NCI-H1105 treated with DMSO at 0.1 percent for 48 hours (cell line): ENCODE results near the gene PUS1.

ENCODE experiments used
- DNase-seq: peaks from one replicate; lab custom pipeline; 2025; lab: John Stamatoyannopoulos, UW

PUS1 gene

DNA sequence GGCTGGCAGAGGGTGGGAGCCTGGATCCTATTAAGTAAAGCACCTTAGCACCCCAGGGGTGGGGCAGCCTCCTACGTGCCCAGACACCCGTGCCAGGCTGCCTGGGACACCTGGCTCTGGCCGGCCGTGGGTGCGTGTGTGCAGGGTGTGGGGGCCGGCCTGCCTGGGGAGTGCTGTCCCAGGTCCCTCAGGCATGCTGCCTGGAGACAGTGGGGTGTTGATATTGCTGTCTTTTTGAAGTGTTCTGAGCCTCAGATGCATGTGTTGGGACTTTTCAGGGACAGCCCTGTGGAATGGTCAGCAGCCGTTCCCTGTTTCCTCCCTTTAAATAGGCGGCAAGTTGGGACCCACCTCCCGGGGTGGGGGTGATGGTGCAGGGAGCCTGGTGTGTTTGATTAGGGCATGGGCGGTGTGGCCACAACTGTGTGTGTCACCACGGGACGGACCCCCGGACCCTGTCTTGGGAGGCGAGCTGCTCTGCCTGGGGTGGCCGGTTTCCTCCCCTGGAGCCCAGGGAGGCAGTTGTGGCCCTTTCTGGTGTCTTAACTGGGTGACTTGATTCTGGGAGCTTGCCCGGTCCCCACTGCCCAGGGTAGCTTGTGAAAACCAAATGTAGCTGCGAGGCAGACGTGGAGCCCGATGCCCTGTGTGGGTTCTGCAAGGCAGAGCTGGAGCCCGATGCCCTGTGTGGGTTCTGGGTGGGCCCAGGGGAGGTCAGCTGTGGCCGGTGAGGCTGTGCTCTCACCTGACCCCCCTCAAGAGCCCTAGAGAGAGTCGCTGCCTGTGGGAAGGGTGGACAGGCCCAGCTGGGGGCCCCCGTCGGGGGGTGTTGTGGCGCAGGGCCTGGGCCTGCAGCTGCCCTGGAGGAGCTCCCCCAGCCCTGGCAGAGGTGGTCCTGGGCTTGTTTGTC, 26.5 kb upstream of the PUS1 start:
- no peak for DNase-seq

DNA sequence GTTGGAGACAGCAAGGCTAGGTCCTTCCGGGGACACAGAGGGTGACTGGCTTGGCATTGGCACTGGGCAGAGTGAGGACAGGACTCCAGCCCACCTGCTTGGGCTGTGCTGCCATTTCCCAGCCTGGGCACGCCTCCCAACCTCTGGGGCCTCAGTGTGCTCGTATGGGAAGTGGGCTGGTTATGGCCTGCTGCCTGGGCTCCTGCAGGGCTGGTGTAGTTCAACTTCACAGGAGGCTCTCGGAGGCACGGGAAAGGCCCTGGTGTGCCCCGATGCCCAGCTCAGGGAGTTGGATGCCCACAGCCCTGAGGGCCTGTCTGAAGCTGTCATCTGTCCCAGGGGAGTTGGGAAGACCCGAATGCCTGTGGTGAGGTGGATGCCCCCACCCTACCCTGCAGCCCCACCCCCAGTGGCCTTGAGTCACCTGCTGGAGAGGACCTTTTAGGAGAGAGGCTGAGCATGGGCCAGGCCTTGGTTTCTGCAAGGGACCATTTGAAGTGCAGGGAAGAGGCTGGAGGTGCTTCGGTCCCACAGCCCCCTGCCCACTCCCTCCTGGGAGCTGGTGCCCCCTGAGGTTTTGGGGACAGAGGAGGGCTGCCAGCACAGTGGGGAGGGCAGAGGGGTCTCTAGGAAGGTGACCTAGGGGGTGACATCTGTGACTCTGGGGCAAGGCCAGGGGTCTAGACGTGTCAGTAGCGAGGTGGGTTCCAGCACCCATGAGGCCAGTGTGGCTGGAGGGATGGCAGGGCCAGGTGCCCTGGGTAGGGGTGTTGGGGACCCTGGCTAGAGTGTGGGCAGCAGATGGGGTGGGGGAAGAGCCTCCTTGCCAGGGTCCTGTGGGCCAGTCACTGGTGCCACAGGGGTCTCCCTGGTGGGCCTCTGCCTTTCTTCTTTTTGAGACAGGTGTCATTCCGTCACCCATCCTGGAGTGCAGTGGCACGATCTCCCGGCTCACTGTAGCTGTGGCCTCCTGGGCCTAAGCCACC, 25.5 kb upstream of the PUS1 start:
- DNase-seq = no peak

DNA sequence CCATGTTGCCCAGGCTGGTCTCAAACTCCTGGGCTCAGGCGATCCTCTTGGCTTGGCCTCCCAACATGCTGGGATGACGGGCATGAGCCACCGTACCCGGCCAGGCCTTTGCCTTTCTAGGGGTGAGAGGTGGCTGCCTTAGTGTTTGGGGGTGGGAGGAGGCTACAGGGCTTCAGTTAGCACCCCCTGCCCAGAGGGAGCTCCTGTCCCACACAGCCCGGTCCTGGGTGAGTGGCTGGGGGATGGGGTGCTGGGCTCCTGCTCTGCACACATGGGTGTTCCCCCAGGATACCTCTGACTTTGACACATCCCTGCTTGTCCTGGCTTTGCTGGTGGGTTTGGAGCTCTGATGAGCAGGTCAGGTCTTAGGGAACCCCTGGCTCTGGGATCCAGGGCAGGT, 24.7 kb upstream of the PUS1 start:
- no peak for DNase-seq

DNA sequence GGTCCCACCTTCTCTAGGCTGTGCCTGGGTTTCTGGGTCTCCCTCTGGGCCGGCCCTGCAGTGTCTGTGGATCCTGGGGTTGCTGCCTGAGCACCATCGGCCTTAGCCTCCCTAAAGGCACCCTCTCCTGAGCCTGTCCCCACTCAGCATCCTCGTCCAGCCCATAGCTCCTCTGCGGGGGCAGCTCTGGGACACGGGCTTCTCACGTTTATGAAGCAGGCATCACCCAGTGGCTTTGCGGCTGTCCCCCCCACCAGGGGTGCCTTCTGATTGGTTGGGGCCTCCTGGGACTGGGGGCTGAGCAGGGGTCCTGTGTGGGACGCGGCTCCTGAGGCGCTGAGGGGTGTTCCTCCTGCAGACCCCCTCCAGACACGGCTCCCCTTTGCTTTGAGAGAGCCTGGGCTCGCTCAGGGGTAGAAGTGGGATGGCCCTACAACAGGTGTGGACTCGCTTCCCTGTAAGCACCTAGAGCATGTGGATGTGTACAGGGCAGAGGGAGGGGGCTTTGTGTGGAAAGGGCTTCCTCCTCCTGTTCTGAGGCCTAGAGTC, 23.9 kb upstream of the PUS1 start:
- no peak for DNase-seq

DNA sequence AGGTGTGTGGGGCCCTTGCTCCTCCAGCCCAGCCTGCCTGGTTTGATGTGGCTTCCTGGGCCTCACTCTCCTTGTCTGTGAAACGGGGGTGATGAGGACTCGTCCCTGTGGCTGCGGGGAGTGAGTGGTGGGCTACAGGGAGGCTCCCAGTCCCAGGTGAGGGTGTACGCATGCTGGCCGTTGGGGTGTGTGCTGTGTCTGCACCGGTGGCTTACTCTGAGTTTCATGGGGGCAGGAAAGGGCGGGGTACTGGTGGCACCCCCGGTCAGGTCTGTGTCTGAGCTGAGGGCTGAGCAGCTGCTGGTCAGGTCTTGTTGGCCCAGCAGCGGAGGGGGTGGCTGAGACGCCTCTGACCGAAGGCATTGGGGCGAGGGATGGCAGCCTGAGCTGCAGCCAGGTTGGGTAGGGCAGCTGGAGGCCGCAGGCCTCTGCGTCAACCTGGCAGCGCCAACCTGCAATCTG, 23.4 kb upstream of the PUS1 start:
- DNase-seq = no peak

DNA sequence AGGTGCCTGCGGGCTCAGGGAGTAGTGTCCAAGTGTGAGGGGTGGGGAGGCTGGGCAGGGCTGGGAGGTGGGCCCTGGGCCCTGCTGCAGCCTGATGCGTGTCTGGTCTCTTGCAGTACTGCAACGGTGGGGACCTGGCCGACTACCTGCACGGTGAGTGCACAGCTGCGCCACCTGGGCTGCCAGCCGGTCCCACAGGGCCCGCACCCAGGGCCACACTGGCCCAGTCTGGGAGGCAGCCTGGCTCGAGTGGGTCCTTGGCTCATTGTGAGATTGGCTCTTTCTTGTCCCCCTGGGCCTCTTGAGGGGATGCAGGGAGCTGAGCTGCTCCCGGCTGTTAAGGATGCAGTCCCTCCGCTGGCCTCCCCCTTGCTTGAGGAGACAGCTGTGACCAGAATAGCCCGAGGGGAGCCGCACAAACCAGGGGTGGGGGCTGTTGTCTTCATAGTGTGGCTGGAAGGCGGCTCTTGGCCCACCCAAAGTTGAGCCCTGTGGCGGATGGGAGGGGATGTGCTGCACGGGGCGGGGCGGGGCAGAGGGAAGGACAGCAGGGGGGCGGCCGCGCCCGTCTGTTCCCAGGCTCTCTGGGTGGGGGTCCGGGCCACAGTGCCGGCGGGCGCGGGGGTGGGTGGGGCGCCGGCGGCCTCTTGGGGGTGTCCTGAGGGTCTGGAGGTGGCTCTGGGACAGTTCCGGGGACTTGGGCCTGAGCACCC, 21.5 kb upstream of the PUS1 start:
- no peak for DNase-seq

DNA sequence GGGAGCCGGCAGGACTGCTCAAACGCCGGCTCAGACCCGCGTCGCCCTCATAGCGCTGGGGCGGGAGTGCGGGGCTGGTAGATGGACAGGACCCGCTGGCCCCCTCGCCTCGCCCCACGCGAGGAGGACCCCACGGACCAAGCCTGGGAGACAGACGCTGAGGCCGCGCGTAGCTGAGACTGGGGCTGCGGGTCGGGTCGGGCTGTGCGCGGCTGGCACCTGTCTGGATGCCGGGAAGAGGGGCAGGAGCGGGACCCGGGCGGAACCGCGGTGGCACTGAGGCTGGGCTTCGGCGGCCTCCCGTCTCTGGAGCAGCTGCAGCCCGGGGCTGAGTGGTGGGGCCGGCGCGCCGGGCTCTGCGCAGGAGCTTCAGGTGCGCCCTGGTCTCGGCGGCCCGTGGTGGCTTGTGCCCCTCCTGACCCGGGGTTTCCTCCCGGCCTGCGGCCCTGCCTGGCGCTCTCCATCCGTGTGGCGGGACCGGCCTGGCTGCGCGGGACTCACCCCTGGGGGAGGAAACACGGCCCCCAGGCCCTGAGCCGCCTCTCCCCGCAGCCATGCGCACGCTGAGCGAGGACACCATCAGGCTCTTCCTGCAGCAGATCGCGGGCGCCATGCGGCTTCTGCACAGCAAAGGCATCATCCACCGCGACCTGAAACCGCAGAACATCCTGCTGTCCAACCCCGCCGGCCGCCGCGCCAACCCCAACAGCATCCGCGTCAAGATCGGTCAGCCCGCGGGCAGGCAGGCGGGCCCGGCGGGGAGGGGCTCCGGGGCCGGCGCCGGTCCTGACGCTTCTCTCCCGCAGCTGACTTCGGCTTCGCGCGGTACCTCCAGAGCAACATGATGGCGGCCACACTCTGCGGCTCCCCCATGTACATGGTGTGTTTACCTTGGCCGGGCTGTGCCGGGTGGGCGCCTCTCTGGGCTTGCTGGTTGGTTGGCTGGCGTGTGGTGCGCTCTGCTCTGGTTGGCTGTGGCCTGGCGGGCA, 20.7 kb upstream of the PUS1 start:
- no peak for DNase-seq

DNA sequence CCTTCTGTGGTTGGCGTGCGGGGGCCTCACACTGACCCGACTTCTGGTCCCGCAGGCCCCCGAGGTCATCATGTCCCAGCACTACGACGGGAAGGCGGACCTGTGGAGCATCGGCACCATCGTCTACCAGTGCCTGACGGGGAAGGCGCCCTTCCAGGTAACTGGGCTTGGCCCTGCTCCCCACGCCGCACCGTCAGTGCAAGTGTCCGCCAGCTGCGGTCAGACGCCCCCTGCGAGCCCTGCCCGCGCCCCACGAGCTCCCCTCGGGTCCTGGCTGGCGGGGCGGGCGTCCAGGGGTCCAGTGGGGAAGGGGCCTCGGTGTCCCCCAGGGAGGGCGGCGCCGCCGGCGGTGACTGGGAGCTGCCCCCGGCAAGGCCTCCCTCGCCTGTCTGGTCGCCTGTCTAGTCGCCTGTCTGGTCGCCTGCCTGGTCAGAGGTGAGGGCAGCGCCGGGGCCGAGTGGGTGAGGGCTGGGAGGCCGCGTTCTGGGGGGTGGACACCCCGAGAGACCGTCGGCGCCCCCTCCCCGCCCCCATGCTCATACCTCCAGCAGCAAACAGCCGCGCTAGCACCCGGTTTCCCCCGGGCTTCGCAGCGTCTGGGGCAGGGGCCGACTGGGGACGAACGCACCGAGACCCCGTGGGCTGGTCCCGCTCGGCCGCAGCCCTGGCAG, 19.9 kb upstream of the PUS1 start:
- DNase-seq = no peak

DNA sequence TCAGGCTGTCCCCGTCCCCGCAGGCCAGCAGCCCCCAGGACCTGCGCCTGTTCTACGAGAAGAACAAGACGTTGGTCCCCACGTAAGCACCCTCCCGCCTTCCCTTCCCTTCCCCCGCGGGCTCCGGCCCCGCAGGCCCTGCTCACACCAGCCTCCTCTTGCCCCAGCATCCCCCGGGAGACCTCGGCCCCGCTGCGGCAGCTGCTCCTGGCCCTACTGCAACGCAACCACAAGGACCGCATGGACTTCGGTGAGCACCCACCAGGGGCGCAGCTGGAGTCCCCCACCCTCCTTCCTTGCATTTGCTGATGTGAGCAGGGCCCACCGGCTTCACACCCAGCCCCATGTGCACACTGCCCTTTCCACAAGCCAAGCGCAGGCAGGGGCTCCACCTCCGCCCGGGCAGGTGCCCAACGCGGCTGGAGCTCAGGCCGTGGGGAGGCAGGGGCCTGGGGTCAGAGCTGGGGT, 19.3 kb upstream of the PUS1 start:
- DNase-seq = no peak

DNA sequence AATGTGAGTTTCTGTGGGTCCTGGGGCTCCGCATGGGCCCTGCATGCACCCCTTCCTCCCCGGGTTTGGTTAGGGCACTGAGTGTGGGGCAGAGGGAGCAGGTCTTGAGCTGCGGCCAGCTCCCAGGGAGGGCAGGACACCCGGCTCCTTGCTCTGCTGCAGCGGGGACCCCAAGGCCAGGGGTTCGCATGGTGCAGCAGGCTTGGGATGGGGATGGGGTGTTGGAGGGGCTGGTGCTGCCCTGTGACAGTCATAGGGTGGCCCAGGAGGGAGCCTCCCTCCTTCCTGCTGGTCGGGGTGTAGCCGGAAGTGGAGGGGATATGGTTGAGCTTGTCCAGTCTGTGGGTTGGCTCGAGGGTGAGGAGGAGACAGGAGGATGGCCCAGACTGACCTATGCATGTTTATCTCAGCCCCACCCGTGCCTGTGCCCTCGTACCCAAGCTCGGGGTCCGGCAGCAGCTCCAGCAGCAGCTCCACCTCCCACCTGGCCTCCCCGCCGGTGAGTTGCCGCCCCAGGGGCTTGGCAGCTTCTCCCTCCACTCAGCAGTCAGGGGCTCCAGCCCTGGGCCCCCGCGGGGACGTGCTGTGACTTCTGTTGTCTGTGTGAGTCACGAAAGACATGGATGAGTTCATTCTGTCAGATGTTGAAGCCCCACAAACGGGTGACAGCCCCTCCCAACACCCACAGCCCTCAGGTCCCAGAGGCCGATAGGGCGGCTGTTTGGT, 18.6 kb upstream of the PUS1 start:
- no peak for DNase-seq

DNA sequence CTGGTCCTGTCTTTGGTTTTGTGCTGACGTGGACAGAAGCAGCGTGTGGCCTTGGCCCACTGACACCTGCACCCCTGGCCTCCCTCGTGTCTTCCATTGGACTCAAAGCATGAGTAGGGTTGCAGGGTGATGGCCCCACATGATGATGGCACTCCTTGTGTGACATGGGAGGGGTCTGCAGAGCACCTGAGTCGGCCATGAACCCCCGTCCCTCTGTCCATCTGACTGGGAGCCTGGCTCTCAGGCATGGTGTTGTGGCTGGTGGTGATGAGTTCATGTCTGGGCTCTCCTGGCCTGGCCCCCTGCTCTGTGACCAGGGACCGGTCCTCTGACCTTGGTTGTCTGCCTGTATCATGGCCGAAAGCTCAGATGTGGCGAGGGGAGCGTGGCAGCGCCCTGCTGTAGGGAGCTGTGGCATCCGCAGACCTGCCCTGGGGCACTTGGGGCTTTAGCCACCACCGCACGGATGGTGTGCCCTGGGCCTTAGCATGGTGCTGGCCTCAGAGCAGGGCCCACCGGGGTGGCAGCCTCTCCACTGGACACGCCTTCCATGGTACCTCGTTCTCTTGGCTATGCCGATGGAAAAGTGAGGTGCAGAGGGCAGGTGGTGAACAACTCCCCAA, 17.9 kb upstream of the PUS1 start:
- DNase-seq = no peak

DNA sequence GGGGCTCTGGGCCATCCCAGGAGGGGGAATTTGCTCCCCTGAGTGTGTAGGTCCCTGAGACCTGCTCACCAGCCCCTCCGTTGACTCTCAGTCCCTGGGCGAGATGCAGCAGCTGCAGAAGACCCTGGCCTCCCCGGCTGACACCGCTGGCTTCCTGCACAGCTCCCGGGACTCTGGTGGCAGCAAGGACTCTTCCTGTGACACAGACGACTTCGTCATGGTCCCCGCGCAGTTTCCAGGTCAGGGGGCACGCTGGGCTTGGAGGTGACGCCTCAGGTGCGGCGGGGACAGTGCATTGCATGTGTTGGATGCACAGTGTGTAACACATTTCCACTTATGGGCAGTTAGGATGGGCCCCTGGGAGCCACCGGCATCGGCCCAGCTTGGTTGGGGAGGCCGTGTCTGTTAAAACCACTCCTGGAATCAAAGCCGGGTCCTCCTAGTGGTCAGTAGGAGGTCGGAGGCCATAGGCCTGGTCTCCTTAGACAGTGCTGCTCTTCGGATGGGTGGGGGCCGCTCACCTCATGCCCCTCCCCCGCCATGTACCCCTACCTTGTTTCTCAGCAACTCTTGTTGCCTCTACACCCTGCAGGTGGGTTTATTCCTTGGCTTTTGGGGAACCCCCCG, 17.1 kb upstream of the PUS1 start:
- no peak for DNase-seq

DNA sequence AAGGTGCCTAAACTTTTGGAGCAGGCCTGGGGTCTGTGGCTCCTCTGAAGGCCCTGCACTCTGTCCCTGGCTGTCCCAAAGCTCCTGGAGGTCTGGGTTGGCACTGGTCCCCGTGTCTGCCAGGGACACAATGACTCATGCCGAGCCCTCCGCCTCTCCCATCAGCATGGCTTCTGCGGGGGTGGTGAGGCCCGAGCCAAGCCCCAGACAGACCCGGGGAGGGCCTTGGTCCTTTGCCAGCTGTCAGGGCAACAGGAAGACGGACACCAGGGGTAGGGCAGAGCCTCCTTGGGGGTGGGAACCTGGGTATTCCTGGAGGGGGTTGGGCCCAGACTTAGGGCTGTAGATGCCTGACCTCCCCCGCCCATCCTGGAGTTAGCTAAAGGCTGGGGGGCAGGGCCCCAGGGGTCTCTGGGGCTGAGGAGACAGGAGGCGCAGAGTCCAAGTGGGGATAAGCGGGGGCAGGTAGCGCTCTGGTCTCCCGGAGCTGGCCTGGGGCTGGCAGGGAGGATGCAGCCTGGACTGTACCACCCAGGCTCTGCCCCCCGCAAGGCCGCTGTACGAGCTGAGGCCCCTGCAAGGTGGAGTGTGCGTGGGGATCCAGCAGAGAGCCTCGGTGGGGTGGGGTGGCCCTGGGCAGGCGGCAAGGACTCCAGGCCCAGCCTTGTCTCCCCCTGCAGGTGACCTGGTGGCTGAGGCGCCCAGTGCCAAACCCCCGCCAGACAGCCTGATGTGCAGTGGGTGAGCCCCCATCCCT, 16.4 kb upstream of the PUS1 start:
- no peak for DNase-seq

DNA sequence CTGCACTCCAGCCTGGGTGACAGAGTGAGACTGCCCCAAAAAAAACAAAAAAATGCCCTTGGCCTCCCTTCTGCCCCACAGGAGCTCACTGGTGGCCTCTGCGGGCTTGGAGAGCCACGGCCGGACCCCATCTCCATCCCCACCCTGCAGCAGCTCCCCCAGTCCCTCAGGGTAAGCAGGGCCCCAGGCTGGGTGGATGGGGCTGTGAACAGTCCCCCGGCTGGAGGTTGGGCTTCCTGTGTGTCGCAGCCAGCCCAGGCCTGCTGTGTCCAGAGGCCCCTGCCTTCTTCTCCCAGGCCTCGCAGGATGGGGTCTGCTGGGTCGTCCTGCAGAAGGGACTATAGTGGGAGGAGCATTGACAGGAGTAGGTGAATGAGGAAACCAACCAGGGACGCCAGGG, 15.4 kb upstream of the PUS1 start:
- DNase-seq = no peak

DNA sequence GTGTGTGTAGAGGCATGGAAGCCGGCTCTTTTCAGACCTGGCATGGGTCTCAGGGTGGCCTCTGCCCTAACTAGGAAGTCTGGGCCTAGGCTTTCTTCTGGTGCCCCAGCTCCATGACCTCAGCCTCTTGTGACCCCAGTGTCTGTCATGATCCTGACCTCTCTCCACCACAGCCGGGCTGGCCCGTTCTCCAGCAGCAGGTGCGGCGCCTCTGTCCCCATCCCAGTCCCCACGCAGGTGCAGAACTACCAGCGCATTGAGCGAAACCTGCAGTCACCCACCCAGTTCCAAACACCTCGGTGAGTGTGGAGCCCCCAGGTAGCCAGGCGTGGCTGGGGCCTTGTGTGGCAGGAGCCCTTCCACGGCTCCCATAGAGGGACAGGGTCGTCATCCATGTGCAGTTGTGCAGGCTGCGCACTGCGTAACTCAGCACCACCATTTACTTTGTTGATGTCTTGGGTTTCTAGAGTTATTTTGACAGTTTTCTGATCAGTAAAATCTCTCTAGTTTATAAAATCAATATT, 14.8 kb upstream of the PUS1 start:
- no peak for DNase-seq

DNA sequence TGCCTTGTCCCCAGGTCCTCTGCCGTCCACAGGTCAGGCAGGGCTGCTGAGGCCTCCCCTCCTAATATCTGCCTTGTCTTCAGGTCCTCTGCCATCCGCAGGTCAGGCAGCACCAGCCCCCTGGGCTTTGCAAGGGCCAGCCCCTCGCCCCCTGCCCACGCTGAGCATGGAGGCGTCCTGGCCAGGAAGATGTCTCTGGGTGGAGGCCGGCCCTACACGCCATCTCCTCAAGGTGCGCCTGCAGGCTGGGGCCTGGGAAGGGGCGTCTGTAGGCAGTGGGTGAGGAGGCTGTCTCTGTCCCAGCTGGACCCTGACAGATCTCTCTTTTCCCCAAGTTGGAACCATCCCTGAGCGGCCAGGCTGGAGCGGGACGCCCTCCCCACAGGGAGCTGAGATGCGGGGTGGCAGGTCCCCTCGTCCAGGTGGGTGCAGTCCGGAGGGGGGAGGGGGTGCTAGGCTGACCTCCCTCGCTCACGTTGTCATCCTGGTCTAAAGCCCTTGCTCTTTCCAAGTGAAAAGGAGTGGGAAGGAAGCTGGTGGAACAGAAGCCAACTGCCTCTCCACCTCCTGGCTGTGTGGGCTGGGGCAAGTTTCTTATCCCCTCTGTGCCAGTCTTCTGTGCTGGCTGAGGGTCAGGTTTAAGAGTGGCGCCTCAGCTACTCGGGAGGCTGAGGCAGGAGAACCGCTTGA, 13.9 kb upstream of the PUS1 start:
- DNase-seq = no peak

DNA sequence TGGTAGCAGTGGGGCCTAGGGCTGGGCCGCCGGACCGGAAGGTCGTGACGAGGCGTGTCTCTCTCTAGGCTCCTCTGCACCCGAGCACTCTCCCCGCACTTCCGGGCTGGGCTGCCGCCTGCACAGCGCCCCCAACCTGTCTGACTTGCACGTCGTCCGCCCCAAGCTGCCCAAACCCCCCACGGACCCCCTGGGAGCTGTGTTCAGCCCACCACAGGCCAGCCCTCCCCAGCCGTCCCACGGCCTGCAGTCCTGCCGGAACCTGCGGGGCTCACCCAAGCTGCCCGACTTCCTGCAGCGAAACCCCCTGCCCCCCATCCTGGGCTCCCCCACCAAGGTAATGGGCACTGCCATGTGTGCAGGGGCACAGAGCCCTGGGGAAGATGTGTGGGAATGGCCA, 13.3 kb upstream of the PUS1 start:
- DNase-seq = no peak
